ENCODE measurements around the gene LSM14A.
"Not testable (repeated sequence)": the region's sequence is repeated elsewhere in the genome, so short reads cannot be mapped to it uniquely, and the experiment has no call there.

The LSM14A gene

DNA sequence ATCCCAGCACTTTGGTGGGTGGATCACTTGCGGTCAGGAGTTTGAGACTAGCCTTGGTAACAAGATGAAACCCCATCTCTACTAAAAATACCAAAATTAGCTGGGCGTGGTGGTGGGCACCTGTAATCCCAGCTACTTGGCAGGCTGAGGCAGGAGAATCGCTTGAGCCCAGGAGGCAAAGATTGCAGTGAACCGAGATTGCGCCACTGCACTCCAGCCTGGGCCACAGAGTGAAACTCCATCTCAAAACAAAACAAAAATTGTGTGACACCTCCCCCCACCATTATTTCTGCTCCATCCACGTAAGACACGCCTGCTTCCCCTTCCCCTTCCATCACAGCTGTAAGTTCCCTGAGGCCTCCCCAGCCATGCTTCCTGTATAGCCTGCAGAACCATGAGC is 13.3 kb upstream of the LSM14A start:
- not testable (repeated sequence) for DNase-seq (ENCODE audit: low read depth)

DNA sequence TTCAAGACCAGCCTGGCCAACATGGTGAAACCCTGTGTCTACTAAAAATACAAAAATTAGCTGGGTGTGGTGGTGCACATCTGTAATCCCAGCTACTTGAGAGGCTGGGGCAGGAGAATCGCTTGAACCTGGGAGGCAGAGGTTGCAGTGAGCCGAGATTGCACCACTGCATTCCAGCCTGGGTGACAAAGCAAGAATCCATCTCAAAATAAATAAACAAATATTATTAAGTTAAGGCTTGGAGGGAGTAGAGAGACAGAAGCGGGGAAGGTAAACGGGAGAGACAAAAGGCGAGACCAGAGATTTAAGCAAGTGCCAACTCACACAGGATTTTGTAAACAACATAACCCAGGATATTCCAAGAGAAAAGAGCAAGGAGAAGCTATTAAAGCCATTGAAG is 12.8 kb upstream of the LSM14A start:
- not testable (repeated sequence) for DNase-seq (ENCODE audit: low read depth)

DNA sequence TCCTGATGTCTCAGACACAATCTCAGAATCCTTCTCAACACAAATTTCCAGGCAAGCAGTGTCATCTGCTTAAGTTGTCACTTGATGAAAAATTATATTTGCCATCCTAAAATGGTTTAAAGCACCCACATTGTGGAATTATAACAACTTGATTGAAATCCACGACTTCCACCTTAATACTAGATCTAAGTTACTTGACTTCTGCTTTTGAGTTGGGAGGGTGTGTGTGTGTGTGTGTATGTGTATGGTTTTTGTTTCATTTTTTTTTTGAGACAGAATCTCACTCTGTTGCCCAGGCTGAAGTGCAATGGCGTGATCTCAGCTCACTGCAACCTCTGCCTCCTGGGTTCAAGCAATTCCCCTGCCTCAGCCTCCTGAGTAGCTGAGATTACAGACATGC is 10.4 kb upstream of the LSM14A start:
- DNase-seq (ENCODE audit: low read depth), result not testable (repeated sequence)

- no peak for DNase-seq (ENCODE audit: low read depth)
These were observed 7.0 kb upstream of the LSM14A start for GRCh38 chr19:34165295-34165738.

- not testable (repeated sequence) for DNase-seq (ENCODE audit: low read depth)
These were observed 2.7 kb upstream of the LSM14A start for GRCh38 chr19:34169475-34170199.

- peak; percentile 36 for DNase-seq (ENCODE audit: low read depth)
These were observed 796 bp upstream of the LSM14A start for GRCh38 chr19:34171539-34171876.

GRCh38 chr19:34172661-34173192 is 423 bp downstream of the LSM14A start:
- no peak for DNase-seq (ENCODE audit: low read depth)

DNA sequence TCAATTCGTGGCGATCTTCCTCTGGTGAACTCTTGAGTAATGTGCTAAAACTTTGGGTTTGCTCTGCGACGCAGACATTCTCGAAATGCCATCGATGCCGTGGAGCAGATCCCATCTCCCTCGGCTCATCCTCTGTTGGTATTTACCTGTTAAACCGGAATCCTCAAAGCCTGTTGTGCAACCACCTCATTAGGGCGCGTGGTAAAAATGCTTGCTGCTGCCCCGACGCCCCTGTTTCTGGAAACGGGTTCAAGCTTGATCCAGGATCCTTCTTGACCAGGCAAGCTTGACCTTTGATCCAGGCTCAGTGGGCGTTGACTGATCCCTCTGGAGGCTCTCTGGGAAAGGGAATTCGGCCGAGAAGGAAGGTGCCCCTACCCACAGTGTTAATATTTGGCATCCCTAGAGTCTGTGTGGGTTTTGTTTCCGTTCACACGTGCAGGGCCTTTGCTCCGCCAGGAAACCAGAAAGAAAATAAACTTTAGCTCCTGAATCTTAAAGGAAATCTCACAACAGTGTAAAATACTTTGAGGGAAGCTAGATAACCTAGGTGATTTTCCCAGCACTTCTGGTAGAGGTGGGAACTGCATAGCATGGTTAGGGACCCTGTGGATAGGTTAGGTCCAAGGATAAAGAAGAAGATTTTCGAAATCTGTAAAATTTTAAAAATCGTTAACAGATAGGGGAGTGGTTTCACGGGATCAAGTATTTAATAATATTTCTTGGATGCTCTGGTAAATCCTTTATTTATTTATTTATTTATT is 1.1 kb downstream of the LSM14A start:
- DNase-seq (ENCODE audit: low read depth), result no peak

DNA sequence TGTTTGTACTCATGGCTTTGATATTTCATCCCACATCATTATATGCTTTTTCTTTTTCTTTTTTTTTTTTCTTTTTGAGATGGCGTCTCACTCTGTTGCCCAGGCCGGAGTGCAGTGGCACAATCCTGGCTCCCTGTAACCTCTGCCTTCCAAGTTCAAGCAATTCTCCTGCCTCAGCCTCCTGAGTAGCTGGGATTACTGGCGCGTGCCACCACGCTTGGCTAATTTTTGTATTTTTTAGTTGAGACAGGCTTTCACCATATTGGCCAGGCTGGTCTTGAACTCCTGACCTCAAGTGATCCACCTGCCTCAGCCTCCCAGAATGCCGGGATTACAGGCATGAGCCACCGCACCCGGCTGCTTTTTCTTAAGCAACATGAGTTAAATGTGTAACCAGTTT is 2.9 kb downstream of the LSM14A start:
- not testable (repeated sequence) for DNase-seq (ENCODE audit: low read depth)

DNA sequence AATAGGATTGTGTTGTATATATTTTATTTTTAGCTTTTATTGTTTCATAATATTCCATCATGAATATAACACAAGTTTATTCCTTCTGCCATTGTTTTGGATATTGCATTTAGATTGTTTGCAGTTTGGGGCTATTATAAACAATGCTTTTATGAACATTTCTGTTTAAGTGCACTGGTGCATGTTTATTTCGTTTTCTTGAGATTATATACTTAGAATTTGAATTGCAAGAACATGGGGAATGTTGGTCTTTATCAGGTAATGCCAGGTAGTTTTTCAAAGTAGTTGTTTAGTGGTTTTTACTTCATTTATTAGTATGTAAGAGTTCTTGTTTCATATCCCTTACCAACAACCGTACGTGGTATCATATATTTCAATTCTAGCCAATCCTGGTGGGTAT is 4.3 kb downstream of the LSM14A start:
- DNase-seq (ENCODE audit: low read depth), result no peak

GRCh38 chr19:34178274-34178610 is 5.9 kb downstream of the LSM14A start:
- DNase-seq (ENCODE audit: low read depth), result no peak

- DNase-seq (ENCODE audit: low read depth), result no peak
These were observed 6.8 kb downstream of the LSM14A start for GRCh38 chr19:34179066-34179465.

- DNase-seq (ENCODE audit: low read depth), result no peak
These were observed 8.0 kb downstream of the LSM14A start for GRCh38 chr19:34180273-34180672.

- no peak for DNase-seq (ENCODE audit: low read depth)
These were observed 8.4 kb downstream of the LSM14A start for GRCh38 chr19:34180709-34181108.

- no peak for DNase-seq (ENCODE audit: low read depth)
These were observed 9.0 kb downstream of the LSM14A start for GRCh38 chr19:34181111-34181864.

GRCh38 chr19:34182125-34182524 is 9.8 kb downstream of the LSM14A start:
- DNase-seq (ENCODE audit: low read depth), result no peak

DNA sequence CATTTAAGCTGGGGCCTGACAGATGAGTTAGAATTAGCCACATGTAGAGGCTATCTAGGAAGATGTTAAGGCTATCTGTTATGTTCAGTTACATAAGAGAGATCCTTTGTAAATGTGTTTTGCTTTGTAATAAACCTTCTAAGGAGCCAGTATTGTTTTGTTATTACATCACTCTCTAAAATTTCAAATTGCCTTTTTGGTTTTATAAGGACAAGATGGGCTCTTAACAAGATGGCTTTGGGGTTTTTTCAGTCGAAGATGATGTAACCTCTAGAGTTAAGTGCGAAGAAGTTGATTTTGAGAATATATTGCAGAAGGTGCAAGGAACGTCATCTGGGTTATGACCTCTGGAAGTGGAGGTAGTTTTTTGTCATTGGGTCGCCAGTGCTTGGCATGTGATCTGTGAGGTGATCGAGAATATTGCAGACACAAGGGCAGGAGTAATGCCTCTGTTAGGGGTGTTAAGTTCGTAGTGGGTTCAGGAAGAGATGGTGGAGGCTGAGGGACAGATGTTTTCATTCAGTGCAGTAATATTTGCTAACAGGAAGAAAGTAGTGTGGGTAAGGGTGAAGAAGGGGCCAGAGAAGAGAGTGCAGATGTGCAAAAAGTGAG is 12.7 kb downstream of the LSM14A start:
- DNase-seq (ENCODE audit: low read depth), result peak; percentile 34

GRCh38 chr19:34186205-34186604 is 13.9 kb downstream of the LSM14A start:
- DNase-seq (ENCODE audit: low read depth), result no peak

DNA sequence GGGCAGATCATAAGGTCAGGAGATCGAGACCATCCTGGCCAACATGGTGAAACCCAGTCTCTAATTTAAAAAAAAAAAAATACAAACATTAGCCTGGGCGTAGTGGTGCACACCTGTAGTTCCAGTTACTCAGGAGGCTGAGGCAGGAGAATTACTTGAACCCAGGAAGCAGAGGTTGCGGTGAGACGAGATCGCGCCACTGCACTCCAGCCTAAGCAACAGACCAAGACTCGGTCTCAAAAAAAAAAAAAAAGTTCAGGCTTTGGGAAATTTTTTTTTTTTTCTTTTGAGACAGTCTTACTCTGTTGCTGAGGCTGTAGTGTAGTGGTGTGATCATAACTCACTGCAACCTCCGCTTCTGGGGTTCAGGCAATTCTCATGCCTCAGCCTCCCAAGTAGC is 14.7 kb downstream of the LSM14A start:
- no peak for DNase-seq (ENCODE audit: low read depth)

GRCh38 chr19:34188408-34188807 is 16.1 kb downstream of the LSM14A start:
- DNase-seq (ENCODE audit: low read depth), result no peak

- no peak for DNase-seq (ENCODE audit: low read depth)
These were observed 17.1 kb downstream of the LSM14A start for GRCh38 chr19:34189199-34189916.

Data from GM04503 (cell line).